ENCODE measurements around the gene PARD6G. TPM values are rescaled to one million over a fixed set of nuclear protein-coding genes. Genes with fewer than 3 reads are reported as not detected.
"Not testable (repeated sequence)": the region's sequence is repeated elsewhere in the genome, so short reads cannot be mapped to it uniquely, and the experiment has no call there.

PARD6G gene
- total RNA-seq, 1 experiment from 2014 or later = 13.0 TPM

GRCh38 chr18:80223581-80224148 is 23.6 kb downstream of the PARD6G start:
- TF ChIP-seq ZBTB21 (CRISPR knock-in tag; IDR thresholded peaks at IDR 0.05; ENCODE audit: borderline replicate concordance) (no peak), ZNF121 (CRISPR knock-in tag; IDR thresholded peaks at IDR 0.05) (no peak), ZNF671 (CRISPR knock-in tag; IDR thresholded peaks at IDR 0.05) (no peak), AFF4 (CRISPR knock-in tag; IDR thresholded peaks at IDR 0.05; ENCODE audit: borderline replicate concordance) (no peak), MYBL2 (CRISPR knock-in tag; IDR thresholded peaks at IDR 0.05) (no peak), ELF4 (CRISPR knock-in tag; IDR thresholded peaks at IDR 0.05; ENCODE audit: low read depth) (no peak), ZNF423 (CRISPR knock-in tag; IDR thresholded peaks at IDR 0.05) (no peak), NFATC4 (CRISPR knock-in tag; IDR thresholded peaks at IDR 0.05) (no peak), TCF7 (CRISPR knock-in tag; IDR thresholded peaks at IDR 0.05; ENCODE audit: low read depth) (no peak), FOXP4 (CRISPR knock-in tag; IDR thresholded peaks at IDR 0.05) (no peak), ARID4B (CRISPR knock-in tag; IDR thresholded peaks at IDR 0.05; ENCODE audit: borderline replicate concordance) (no peak)
- Mint-ChIP-seq H3K4me1 (peaks cover 21% of the 10 kb centered on the region), H3K4me3 (no peak overlapping the region), H3K27ac (no peak overlapping the region), H3K27me3 (ENCODE audit: low read depth) (no peaks in the 10 kb centered on the region), H3K9me3 (peaks cover 25% of the 10 kb centered on the region), H3K36me3 (peaks cover 7% of the 10 kb centered on the region)
- ATAC-seq (no peak), DNase-seq (ENCODE audit: low spot score) (no peak)
- CTCF ChIA-PET = interaction anchor here (1.7 kb wide), 1 partner anchor 24 kb away, joined by 5 read pairs; no protein-coding TSS in a partner anchor
- POLR2A ChIA-PET = no interaction called here

- H3K9me3 Mint-ChIP-seq = peaks cover 32% of the 10 kb centered on the region
- H3K27me3 Mint-ChIP-seq (ENCODE audit: low read depth); H3K4me1 Mint-ChIP-seq; DNase-seq (ENCODE audit: low spot score); ATAC-seq; POLR2A ChIA-PET; H3K27ac Mint-ChIP-seq; H3K4me3 Mint-ChIP-seq; CTCF ChIA-PET: not testable (repeated sequence)
- peaks cover 12% of the 10 kb centered on the region for H3K36me3 Mint-ChIP-seq
Observed at GRCh38 chr18:80219488-80219887, 27.8 kb downstream of the PARD6G start.
